Activated naive CD8-positive, alpha-beta T cell treated with anti-CD3 and anti-CD28 coated beads for 36 hours (primary cell): ENCODE data around the gene NUP214. TPM values are rescaled to one million over a fixed set of nuclear protein-coding genes. Genes with fewer than 3 reads are reported as not detected.
"Not testable (repeated sequence)": the region's sequence is repeated elsewhere in the genome, so short reads cannot be mapped to it uniquely, and the experiment has no call there.

Experiments used
- DNase-seq: peaks from one replicate; pipeline ENCODE4 v3.0.0; 2021
- H3K27ac Mint-ChIP-seq: one replicate; pipeline ENCODE4 v1.8.0; 2022; ENCODE audit warnings: mild to moderate bottlenecking, moderate library complexity, mixed read lengths
- H3K27me3 Mint-ChIP-seq: one replicate; pipeline ENCODE4 v1.8.0; 2022; ENCODE audit warnings: mild to moderate bottlenecking, mixed read lengths
- H3K36me3 Mint-ChIP-seq: one replicate; pipeline ENCODE4 v1.8.0; 2021; ENCODE audit warnings: mild to moderate bottlenecking, mixed read lengths
- H3K4me1 Mint-ChIP-seq: one replicate; pipeline ENCODE4 v1.8.0; 2021; ENCODE audit warnings: mixed read lengths
- H3K4me3 Mint-ChIP-seq: one replicate; pipeline ENCODE4 v1.8.0; 2022; ENCODE audit warnings: mild to moderate bottlenecking, moderate library complexity, mixed read lengths
- H3K9me3 Mint-ChIP-seq: one replicate; pipeline ENCODE4 v1.8.0; 2022; ENCODE audit warnings: mixed read lengths
- total RNA-seq, 2 experiments: library from RNA; stranded (reverse); gene quantifications; one replicate each; pipeline ENCODE4 v1.2.3, GENCODE V29; 2021

Gene NUP214
- total RNA-seq, 2 experiments from 2014 or later, result 68.2 to 73.2 TPM

GRCh38 chr9:131180454-131180853, 55.1 kb downstream of the NUP214 start:
- H3K4me3 Mint-ChIP-seq, result no peak overlapping the region
- no peak for DNase-seq
- H3K27me3 Mint-ChIP-seq, result no peaks in the 10 kb centered on the region
- peaks cover 29% of the 10 kb centered on the region for H3K36me3 Mint-ChIP-seq
- no peaks in the 10 kb centered on the region for H3K9me3 Mint-ChIP-seq
- no peak overlapping the region for H3K27ac Mint-ChIP-seq
- peaks cover 2% of the 10 kb centered on the region for H3K4me1 Mint-ChIP-seq

- H3K27me3 Mint-ChIP-seq, result no peaks in the 10 kb centered on the region
- no peak overlapping the region for H3K27ac Mint-ChIP-seq
- H3K4me1 Mint-ChIP-seq, result peaks cover 4% of the 10 kb centered on the region
- no peak overlapping the region for H3K4me3 Mint-ChIP-seq
- H3K36me3 Mint-ChIP-seq, result peaks cover 26% of the 10 kb centered on the region
- H3K9me3 Mint-ChIP-seq, result no peaks in the 10 kb centered on the region
- no peak for DNase-seq
These were observed 55.8 kb downstream of the NUP214 start for GRCh38 chr9:131181091-131181681.

GRCh38 chr9:131185924-131186323, 60.5 kb downstream of the NUP214 start:
- Mint-ChIP-seq H3K9me3 (no peaks in the 10 kb centered on the region), H3K36me3 (peaks cover 33% of the 10 kb centered on the region), H3K27me3 (no peaks in the 10 kb centered on the region), H3K4me1 (peaks cover 2% of the 10 kb centered on the region), H3K4me3 (no peak overlapping the region), H3K27ac (no peak overlapping the region)
- no peak for DNase-seq

- Mint-ChIP-seq H3K9me3 (no peaks in the 10 kb centered on the region), H3K27me3 (no peaks in the 10 kb centered on the region), H3K27ac (no peak overlapping the region), H3K4me3 (no peak overlapping the region), H3K36me3 (peaks cover 35% of the 10 kb centered on the region), H3K4me1 (peaks cover 2% of the 10 kb centered on the region)
- DNase-seq, result no peak
These were observed 61.2 kb downstream of the NUP214 start for GRCh38 chr9:131186622-131187021.

- H3K36me3 Mint-ChIP-seq, result peaks cover 39% of the 10 kb centered on the region
- H3K27ac Mint-ChIP-seq, result no peak overlapping the region
- peaks cover 2% of the 10 kb centered on the region for H3K4me1 Mint-ChIP-seq
- no peak overlapping the region for H3K4me3 Mint-ChIP-seq
- no peaks in the 10 kb centered on the region for H3K27me3 Mint-ChIP-seq
- no peaks in the 10 kb centered on the region for H3K9me3 Mint-ChIP-seq
- DNase-seq, result no peak
These were observed 62.6 kb downstream of the NUP214 start for GRCh38 chr9:131187957-131188356.

GRCh38 chr9:131188976-131189375, 63.6 kb downstream of the NUP214 start:
- no peaks in the 10 kb centered on the region for H3K27me3 Mint-ChIP-seq
- no peak overlapping the region for H3K4me3 Mint-ChIP-seq
- peaks cover 42% of the 10 kb centered on the region for H3K36me3 Mint-ChIP-seq
- no peaks in the 10 kb centered on the region for H3K9me3 Mint-ChIP-seq
- no peak for DNase-seq
- no peak overlapping the region for H3K27ac Mint-ChIP-seq
- peaks cover 2% of the 10 kb centered on the region for H3K4me1 Mint-ChIP-seq

GRCh38 chr9:131190191-131190590, 64.8 kb downstream of the NUP214 start:
- H3K36me3 Mint-ChIP-seq, result peaks cover 45% of the 10 kb centered on the region
- no peak for DNase-seq

GRCh38 chr9:131191032-131191431, 65.6 kb downstream of the NUP214 start:
- not testable (repeated sequence) for DNase-seq, H3K4me1 Mint-ChIP-seq, H3K9me3 Mint-ChIP-seq, H3K27ac Mint-ChIP-seq, H3K27me3 Mint-ChIP-seq, H3K4me3 Mint-ChIP-seq
- H3K36me3 Mint-ChIP-seq, result peaks cover 42% of the 10 kb centered on the region

More at GRCh38 chr9:131190191-131190590, 64.8 kb downstream of the NUP214 start:
- no peak overlapping the region for H3K4me3 Mint-ChIP-seq
- no peak overlapping the region for H3K27ac Mint-ChIP-seq
- H3K27me3 Mint-ChIP-seq, result no peaks in the 10 kb centered on the region
- H3K4me1 Mint-ChIP-seq, result peaks cover 2% of the 10 kb centered on the region
- H3K9me3 Mint-ChIP-seq, result no peaks in the 10 kb centered on the region

GRCh38 chr9:131191857-131192256, 66.5 kb downstream of the NUP214 start:
- H3K27me3 Mint-ChIP-seq, result no peaks in the 10 kb centered on the region
- DNase-seq, result no peak
- H3K27ac Mint-ChIP-seq, result no peak overlapping the region
- H3K9me3 Mint-ChIP-seq, result no peaks in the 10 kb centered on the region
- peaks cover 39% of the 10 kb centered on the region for H3K36me3 Mint-ChIP-seq
- H3K4me1 Mint-ChIP-seq, result no peaks in the 10 kb centered on the region
- H3K4me3 Mint-ChIP-seq, result no peak overlapping the region

GRCh38 chr9:131193051-131193450, 67.7 kb downstream of the NUP214 start:
- H3K27ac Mint-ChIP-seq, result no peak overlapping the region
- H3K4me1 Mint-ChIP-seq, result no peaks in the 10 kb centered on the region
- no peak for DNase-seq
- H3K4me3 Mint-ChIP-seq, result no peak overlapping the region
- peaks cover 40% of the 10 kb centered on the region for H3K36me3 Mint-ChIP-seq
- H3K9me3 Mint-ChIP-seq, result no peaks in the 10 kb centered on the region
- H3K27me3 Mint-ChIP-seq, result no peaks in the 10 kb centered on the region

- no peak overlapping the region for H3K27ac Mint-ChIP-seq
These were observed 69.4 kb downstream of the NUP214 start for GRCh38 chr9:131194762-131195161.

GRCh38 chr9:131197160-131197911, 72.0 kb downstream of the NUP214 start:
- no peaks in the 10 kb centered on the region for H3K4me1 Mint-ChIP-seq

More at GRCh38 chr9:131194762-131195161, 69.4 kb downstream of the NUP214 start:
- no peaks in the 10 kb centered on the region for H3K27me3 Mint-ChIP-seq
- H3K36me3 Mint-ChIP-seq, result peaks cover 43% of the 10 kb centered on the region
- H3K9me3 Mint-ChIP-seq, result no peaks in the 10 kb centered on the region
- no peak overlapping the region for H3K4me3 Mint-ChIP-seq
- H3K4me1 Mint-ChIP-seq, result no peaks in the 10 kb centered on the region
- no peak for DNase-seq

GRCh38 chr9:131198041-131198715, 72.8 kb downstream of the NUP214 start:
- no peak overlapping the region for H3K4me3 Mint-ChIP-seq
- no peaks in the 10 kb centered on the region for H3K27me3 Mint-ChIP-seq
- DNase-seq, result no peak
- no peaks in the 10 kb centered on the region for H3K4me1 Mint-ChIP-seq
- peak overlapping the region; percentile 51 for H3K27ac Mint-ChIP-seq
- H3K9me3 Mint-ChIP-seq, result no peaks in the 10 kb centered on the region
- H3K36me3 Mint-ChIP-seq, result peaks cover 38% of the 10 kb centered on the region

More at GRCh38 chr9:131197160-131197911, 72.0 kb downstream of the NUP214 start:
- Mint-ChIP-seq H3K4me3 (no peak overlapping the region), H3K36me3 (peaks cover 43% of the 10 kb centered on the region), H3K27ac (no peak overlapping the region), H3K27me3 (no peaks in the 10 kb centered on the region), H3K9me3 (no peaks in the 10 kb centered on the region)
- no peak for DNase-seq

- Mint-ChIP-seq H3K27ac (no peak overlapping the region), H3K27me3 (no peaks in the 10 kb centered on the region), H3K4me3 (no peak overlapping the region), H3K4me1 (no peaks in the 10 kb centered on the region), H3K9me3 (no peaks in the 10 kb centered on the region), H3K36me3 (peaks cover 46% of the 10 kb centered on the region)
- DNase-seq, result no peak
These were observed 76.5 kb downstream of the NUP214 start for GRCh38 chr9:131201856-131202255.

GRCh38 chr9:131203431-131204218, 78.2 kb downstream of the NUP214 start:
- H3K27ac Mint-ChIP-seq, result no peak overlapping the region
- no peaks in the 10 kb centered on the region for H3K4me1 Mint-ChIP-seq
- H3K4me3 Mint-ChIP-seq, result no peak overlapping the region
- H3K27me3 Mint-ChIP-seq, result no peaks in the 10 kb centered on the region
- no peaks in the 10 kb centered on the region for H3K9me3 Mint-ChIP-seq
- no peak for DNase-seq
- peaks cover 47% of the 10 kb centered on the region for H3K36me3 Mint-ChIP-seq
